Activated CD4-positive, alpha-beta memory T cell treated with anti-CD3 and anti-CD28 coated beads for 36 hours (primary cell): ENCODE measurements around the gene USP21. TPM values are rescaled to one million over a fixed set of nuclear protein-coding genes. Genes with fewer than 3 reads are reported as not detected.

Source experiments
- CTCF ChIA-PET: fragments of 350-600 bp; sonication (Branson Sonifier 250); formaldehyde crosslinking; loops from one replicate; lab custom pipeline; 2021; ENCODE audit warnings: antibody characterized with exemption, inconsistent platforms; lab: Charles Lee
- POLR2A ChIA-PET: fragments of 350-600 bp; sonication (Branson Sonifier 250); formaldehyde crosslinking; loops from one replicate; lab custom pipeline; 2021; ENCODE audit warnings: antibody characterized with exemption; lab: Charles Lee
- DNase-seq: peaks from one replicate; pipeline ENCODE4 v3.0.0-alpha.2; 2020
- H3K27ac Mint-ChIP-seq: one replicate; pipeline ENCODE4 v1.8.0; 2021; ENCODE audit warnings: mixed read lengths
- H3K27me3 Mint-ChIP-seq: one replicate; pipeline ENCODE4 v1.8.0; 2021; ENCODE audit warnings: mixed read lengths
- H3K36me3 Mint-ChIP-seq: one replicate; pipeline ENCODE4 v1.8.0; 2021; ENCODE audit warnings: mixed read lengths
- H3K4me1 Mint-ChIP-seq: one replicate; pipeline ENCODE4 v1.8.0; 2021; ENCODE audit warnings: low read depth, mixed read lengths
- H3K4me3 Mint-ChIP-seq: one replicate; pipeline ENCODE4 v1.8.0; 2021; ENCODE audit warnings: mild to moderate bottlenecking, mixed read lengths
- H3K9me3 Mint-ChIP-seq: one replicate; pipeline ENCODE4 v1.8.0; 2021; ENCODE audit warnings: mixed read lengths
- intact Hi-C: fragments of 100-400 bp; cut with micrococcal nuclease; formaldehyde crosslinking; loops from one replicate; pipeline ENCODE4 v1.15.1; 2023
- total RNA-seq, 2 experiments: library from RNA; stranded (reverse); gene quantifications; one replicate each; pipeline ENCODE4 v1.2.3, GENCODE V29; 2021

USP21 gene
- total RNA-seq, 2 experiments from 2014 or later = 25.4 to 28.6 TPM

DNA sequence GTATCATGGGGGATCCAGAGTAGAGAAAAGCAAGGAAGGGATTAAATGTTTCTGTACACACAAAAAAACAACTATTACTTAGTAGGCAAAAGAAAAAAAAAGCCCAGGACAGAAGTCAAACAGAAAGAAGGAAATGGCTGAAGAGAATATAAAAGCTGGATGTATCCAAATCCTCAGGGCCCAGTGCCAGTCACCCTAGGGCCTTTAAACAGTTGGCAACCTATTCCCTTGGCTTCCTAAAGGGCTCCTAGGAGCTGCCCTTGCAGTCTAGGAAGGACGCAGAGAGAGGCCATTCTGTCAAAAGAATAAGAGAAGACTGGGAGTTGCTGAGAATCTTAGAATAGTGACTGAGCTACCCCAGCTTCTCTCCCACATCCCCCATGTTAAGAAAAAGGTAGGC, 13.0 kb downstream of the USP21 start:
- intact Hi-C loops = no loop called here
- POLR2A ChIA-PET = interaction anchor here (0.7 kb wide), 1 partner anchor 9 kb away, joined by 3 read pairs; no protein-coding TSS in a partner anchor
- H3K9me3 Mint-ChIP-seq = no peaks in the 10 kb centered on the region
- H3K4me3 Mint-ChIP-seq = no peak overlapping the region
- no peak for DNase-seq
- H3K27me3 Mint-ChIP-seq = no peaks in the 10 kb centered on the region
- no peak overlapping the region for H3K27ac Mint-ChIP-seq
- H3K4me1 Mint-ChIP-seq = peaks cover 35% of the 10 kb centered on the region
- CTCF ChIA-PET = no interaction called here
- peaks cover 27% of the 10 kb centered on the region for H3K36me3 Mint-ChIP-seq

DNA sequence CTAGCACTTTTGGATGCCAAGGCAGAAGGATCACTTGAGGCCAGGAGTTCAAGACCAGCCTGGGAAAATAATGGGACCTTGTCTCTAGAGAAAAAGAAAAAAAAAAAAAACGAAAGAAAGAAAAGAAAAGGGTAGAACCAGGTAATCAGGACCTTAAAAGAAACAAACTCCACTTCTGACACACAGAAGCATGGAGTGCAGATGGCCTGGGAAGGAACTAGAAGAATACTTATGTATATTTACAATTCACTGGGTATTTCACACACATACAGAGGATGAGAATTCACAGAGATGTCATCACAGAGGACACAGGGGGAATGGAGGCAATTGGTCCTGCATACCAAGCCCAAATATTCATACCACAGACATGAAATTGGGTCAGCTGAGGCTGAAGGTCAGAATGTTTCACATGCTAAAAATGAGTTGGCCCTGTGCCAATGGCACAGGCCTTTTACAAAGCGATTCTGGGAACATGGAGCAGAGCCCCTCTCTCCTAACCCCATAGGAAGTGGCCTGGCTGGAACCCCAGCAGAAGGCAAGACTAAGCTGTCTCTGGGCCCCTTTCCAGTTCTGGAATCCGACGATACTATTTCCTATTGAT, 13.6 kb downstream of the USP21 start:
- H3K9me3 Mint-ChIP-seq = no peaks in the 10 kb centered on the region
- ChIA-PET POLR2A (interaction anchor here (0.7 kb wide), 1 partner anchor 9 kb away, joined by 3 read pairs; no protein-coding TSS in a partner anchor), CTCF (interaction anchor here (0.7 kb wide), 1 partner anchor 209 kb away, joined by 3 read pairs; no protein-coding TSS in a partner anchor)
- no peak overlapping the region for H3K27ac Mint-ChIP-seq
- H3K4me3 Mint-ChIP-seq = no peak overlapping the region
- intact Hi-C loops = no loop called here
- H3K4me1 Mint-ChIP-seq = peaks cover 38% of the 10 kb centered on the region
- peaks cover 27% of the 10 kb centered on the region for H3K36me3 Mint-ChIP-seq
- H3K27me3 Mint-ChIP-seq = no peaks in the 10 kb centered on the region
- DNase-seq = no peak

GRCh38 chr1:161173711-161174110, 14.4 kb downstream of the USP21 start:
- no peaks in the 10 kb centered on the region for H3K9me3 Mint-ChIP-seq
- ChIA-PET CTCF (interaction anchor here (0.5 to 0.7 kb wide), 2 partner anchors 184 to 208 kb away, joined by 3 read pairs; no protein-coding TSS in a partner anchor), POLR2A (no interaction called here)
- H3K4me1 Mint-ChIP-seq = peaks cover 37% of the 10 kb centered on the region
- no peaks in the 10 kb centered on the region for H3K27me3 Mint-ChIP-seq
- no peak overlapping the region for H3K4me3 Mint-ChIP-seq
- H3K27ac Mint-ChIP-seq = peak overlapping the region; percentile 35
- peaks cover 27% of the 10 kb centered on the region for H3K36me3 Mint-ChIP-seq
- DNase-seq = no peak
- intact Hi-C loops = no loop called here

DNA sequence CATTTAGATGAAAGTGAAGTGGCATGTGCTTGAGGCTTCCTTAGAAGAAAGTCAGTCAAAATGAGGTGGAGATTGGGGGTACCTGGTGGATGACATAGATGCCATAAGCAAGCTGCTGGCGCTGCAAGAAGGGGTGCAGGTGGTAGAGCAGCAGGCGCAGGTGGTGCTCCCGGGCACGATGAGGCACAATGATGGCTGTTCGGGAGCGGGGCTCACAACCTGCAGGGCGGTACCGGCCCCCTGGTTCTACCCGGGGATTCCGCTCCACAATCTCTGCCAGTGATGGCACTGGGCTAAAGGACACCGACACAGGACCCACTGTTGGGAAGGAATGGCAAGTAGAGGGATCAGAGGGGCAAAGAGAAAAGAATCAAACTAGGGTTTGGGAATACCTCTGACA, 15.6 kb downstream of the USP21 start:
- no peaks in the 10 kb centered on the region for H3K27me3 Mint-ChIP-seq
- ChIA-PET POLR2A (interaction anchor here (3.7 kb wide), 1 partner anchor 8 kb away, joined by 41 read pairs; the partner anchor contains the start of gene PPOX), CTCF (interaction anchor here (1.1 to 2.9 kb wide), 2 partner anchors 9 to 18 kb away, joined by 6 to 7 read pairs; partner anchors contain the start of gene PPOX)
- H3K36me3 Mint-ChIP-seq = peaks cover 27% of the 10 kb centered on the region
- peaks cover 37% of the 10 kb centered on the region for H3K4me1 Mint-ChIP-seq
- H3K27ac Mint-ChIP-seq = peak overlapping the region; percentile 39
- no peak overlapping the region for H3K4me3 Mint-ChIP-seq
- no peak for DNase-seq
- H3K9me3 Mint-ChIP-seq = no peaks in the 10 kb centered on the region
- intact Hi-C loops = no loop called here

DNA sequence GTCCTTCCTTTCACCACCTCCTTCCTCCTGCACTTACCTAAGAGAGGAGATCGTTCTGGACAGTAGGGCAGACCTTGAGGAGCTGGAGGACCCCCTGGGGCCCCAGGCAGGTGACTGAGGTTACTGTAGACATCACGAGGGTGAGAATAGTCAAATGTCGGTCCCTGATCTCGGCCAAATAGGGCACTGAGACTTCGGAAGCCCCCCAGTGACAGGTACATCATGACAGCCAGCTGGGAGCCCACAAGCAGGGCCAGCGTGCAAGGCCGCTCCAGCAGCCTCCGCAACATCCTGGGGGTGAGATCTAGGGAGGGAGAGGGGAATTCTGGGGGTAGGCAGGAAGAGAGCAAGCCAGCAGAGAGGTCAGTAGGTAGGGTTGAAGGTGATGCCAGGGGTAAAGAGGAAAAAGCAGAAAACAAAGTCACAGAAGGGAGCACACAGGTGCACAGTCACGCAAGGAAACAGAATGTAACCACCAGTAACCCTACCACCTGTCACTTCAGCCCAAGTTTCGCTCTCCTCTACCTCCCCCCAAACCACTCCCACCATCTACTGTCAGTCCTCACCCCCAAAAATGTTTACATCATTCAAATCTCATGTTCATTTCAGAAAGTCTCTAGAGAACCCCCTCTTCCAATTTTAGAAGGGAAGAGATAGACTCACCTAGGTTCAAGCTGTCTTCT, 16.6 kb downstream of the USP21 start:
- H3K27ac Mint-ChIP-seq = peak overlapping the region; percentile 97
- H3K36me3 Mint-ChIP-seq = peaks cover 26% of the 10 kb centered on the region
- ChIA-PET CTCF (interaction anchor here (0.8 to 2.9 kb wide), 5 partner anchors 10 to 206 kb away, joined by 3 to 19 read pairs (median 7); partner anchors contain the start of genes PPOX and TOMM40L), POLR2A (interaction anchor here (1.1 to 3.7 kb wide), 4 partner anchors 9 to 29 kb away, joined by 4 to 41 read pairs (median 6); partner anchors contain the start of genes PPOX and UFC1)
- DNase-seq = no peak
- H3K27me3 Mint-ChIP-seq = no peaks in the 10 kb centered on the region
- no peaks in the 10 kb centered on the region for H3K9me3 Mint-ChIP-seq
- peak overlapping the region; percentile 100 for H3K4me3 Mint-ChIP-seq
- intact Hi-C loops = no loop called here
- peaks cover 46% of the 10 kb centered on the region for H3K4me1 Mint-ChIP-seq

DNA sequence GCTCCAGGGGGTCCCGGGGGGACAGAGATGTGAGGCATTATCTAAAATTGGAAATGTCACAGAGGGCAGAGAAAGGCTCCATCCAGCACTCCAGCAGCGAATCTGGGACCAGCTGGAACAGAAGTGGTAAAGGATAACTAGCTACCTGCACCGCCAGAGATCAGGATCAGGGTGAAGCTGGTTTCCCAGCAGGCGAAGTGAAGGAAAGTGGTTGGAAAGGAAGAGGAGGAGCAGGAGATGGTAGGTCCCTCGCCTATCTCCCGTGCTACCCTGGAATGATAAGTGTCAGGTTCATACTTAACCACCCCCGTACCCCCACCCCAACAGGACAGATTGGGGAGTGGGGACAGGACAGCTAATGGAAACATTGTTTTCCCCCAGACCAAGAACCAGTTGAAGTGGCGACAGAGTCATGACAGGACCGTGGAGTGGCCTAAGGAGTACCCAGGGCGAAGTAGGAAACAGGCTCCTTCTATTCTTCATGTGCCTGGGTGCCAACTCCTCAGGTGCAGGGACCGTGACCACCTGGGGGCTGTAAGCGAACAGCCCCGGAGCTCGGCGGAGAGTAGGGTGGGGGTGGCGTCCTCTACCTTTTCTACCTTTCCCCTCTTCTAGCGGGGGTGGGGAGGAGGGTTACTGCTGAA, 17.3 kb downstream of the USP21 start:
- H3K4me3 Mint-ChIP-seq = peak overlapping the region; percentile 100
- no peaks in the 10 kb centered on the region for H3K27me3 Mint-ChIP-seq
- ChIA-PET POLR2A (interaction anchor here (0.8 to 3.7 kb wide), 5 partner anchors 10 to 28 kb away, joined by 3 to 41 read pairs (median 5); partner anchors contain the start of genes NDUFS2, PPOX and UFC1), CTCF (interaction anchor here (0.8 to 2.9 kb wide), 6 partner anchors 11 to 205 kb away, joined by 3 to 19 read pairs (median 6); partner anchors contain the start of genes PPOX, TOMM40L and UFC1)
- H3K36me3 Mint-ChIP-seq = peaks cover 21% of the 10 kb centered on the region
- H3K4me1 Mint-ChIP-seq = peaks cover 51% of the 10 kb centered on the region
- no peaks in the 10 kb centered on the region for H3K9me3 Mint-ChIP-seq
- DNase-seq = no peak
- intact Hi-C loops = no loop called here
- peak overlapping the region; percentile 97 for H3K27ac Mint-ChIP-seq

- Mint-ChIP-seq H3K4me1 (peaks cover 58% of the 10 kb centered on the region), H3K27ac (peak within 1 kb of the TSS; percentile 97), H3K27me3 (no peaks in the 10 kb centered on the region), H3K36me3 (peaks cover 17% of the 10 kb centered on the region), H3K9me3 (no peaks in the 10 kb centered on the region), H3K4me3 (peak within 1 kb of the TSS; percentile 100)
- peak; percentile 97 for DNase-seq
- intact Hi-C loops = no loop called here
- ChIA-PET CTCF (interaction anchor here (1.0 to 2.9 kb wide), 5 partner anchors 12 to 49 kb away, joined by 3 to 19 read pairs (median 7); partner anchors contain the start of genes PPOX, TOMM40L and UFC1), POLR2A (interaction anchor here (0.6 to 3.7 kb wide), 6 partner anchors 11 to 48 kb away, joined by 3 to 41 read pairs (median 5); partner anchors contain the start of genes NDUFS2, PPOX and UFC1)
Observed at GRCh38 chr1:161177112-161177935, 18.0 kb downstream of the USP21 start, which contains the start of gene B4GALT3. Gene B4GALT3, minus strand, starts transcription at chr1:161177507. Its CDS starts 1,447 bp downstream, at chr1:161176060.

- CTCF ChIA-PET = interaction anchor here (2.0 to 2.1 kb wide), 2 partner anchors 12 to 48 kb away, joined by 16 to 19 read pairs; partner anchors contain the start of genes PPOX and TOMM40L
- peaks cover 63% of the 10 kb centered on the region for H3K4me1 Mint-ChIP-seq
Observed at GRCh38 chr1:161177936-161178244, 18.6 kb downstream of the USP21 start.

DNA sequence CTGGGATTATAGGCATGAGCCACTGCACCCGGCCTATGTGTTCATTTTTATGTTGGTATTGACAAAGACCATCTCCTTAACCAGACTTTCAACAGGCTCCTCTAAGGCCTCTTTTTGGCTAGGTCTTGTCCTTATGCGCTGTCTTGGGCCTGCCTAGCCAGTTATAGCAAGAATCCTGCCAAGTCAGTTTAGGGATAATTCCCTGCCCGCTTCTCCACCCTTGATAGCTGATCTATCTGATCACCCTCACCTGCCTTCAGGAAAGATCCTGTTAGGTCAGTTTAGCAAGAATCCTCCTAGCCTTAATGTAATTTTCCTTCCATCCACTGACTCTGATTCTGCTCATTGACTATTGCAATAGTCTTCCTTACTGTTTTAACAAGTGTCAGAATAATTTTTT, 20.4 kb downstream of the USP21 start:
- no peak overlapping the region for H3K4me3 Mint-ChIP-seq
- intact Hi-C loops = loop anchor here (5.0 kb wide), 1 partner anchor 203 kb away; no protein-coding TSS in a partner anchor
- H3K4me1 Mint-ChIP-seq = peaks cover 73% of the 10 kb centered on the region
- peaks cover 7% of the 10 kb centered on the region for H3K36me3 Mint-ChIP-seq
- ChIA-PET CTCF (interaction anchor here (0.9 to 5.3 kb wide), 4 partner anchors 14 to 46 kb away, joined by 3 to 45 read pairs (median 23); partner anchors contain the start of genes PPOX and TOMM40L), POLR2A (no interaction called here)
- no peaks in the 10 kb centered on the region for H3K27me3 Mint-ChIP-seq
- no peak overlapping the region for H3K27ac Mint-ChIP-seq
- DNase-seq = no peak
- no peaks in the 10 kb centered on the region for H3K9me3 Mint-ChIP-seq

More at GRCh38 chr1:161177936-161178244, 18.6 kb downstream of the USP21 start:
- peaks cover 17% of the 10 kb centered on the region for H3K36me3 Mint-ChIP-seq
- no peak for DNase-seq
- no peaks in the 10 kb centered on the region for H3K9me3 Mint-ChIP-seq
- peak overlapping the region; percentile 100 for H3K4me3 Mint-ChIP-seq
- POLR2A ChIA-PET = interaction anchor here (0.6 to 3.7 kb wide), 3 partner anchors 11 to 48 kb away, joined by 5 to 41 read pairs (median 7); partner anchors contain the start of genes PPOX and UFC1
- H3K27me3 Mint-ChIP-seq = no peaks in the 10 kb centered on the region
- H3K27ac Mint-ChIP-seq = peak overlapping the region; percentile 97
- intact Hi-C loops = no loop called here

- DNase-seq = no peak
- Mint-ChIP-seq H3K9me3 (no peaks in the 10 kb centered on the region), H3K4me1 (peaks cover 71% of the 10 kb centered on the region), H3K27me3 (no peaks in the 10 kb centered on the region), H3K36me3 (peaks cover 2% of the 10 kb centered on the region), H3K4me3 (no peak overlapping the region), H3K27ac (peak overlapping the region; percentile 81)
- intact Hi-C loops = loop anchor here (5.0 kb wide), 1 partner anchor 202 kb away; no protein-coding TSS in a partner anchor
- ChIA-PET CTCF (interaction anchor here (0.9 to 5.3 kb wide), 6 partner anchors 11 to 45 kb away, joined by 3 to 45 read pairs (median 19); partner anchors contain the start of genes PPOX and TOMM40L), POLR2A (interaction anchor here (1.7 kb wide), 1 partner anchor 45 kb away, joined by 4 read pairs; the partner anchor contains the start of gene TOMM40L)
Observed at GRCh38 chr1:161180639-161181038, 21.3 kb downstream of the USP21 start.
